Activated T-cell treated with anti-CD3 and anti-CD28 coated beads, Interleukin-2, amount 50 U/mL, for 24 hours (primary cell): ENCODE results near the gene PLCH1.
"Not testable (repeated sequence)": the region's sequence is repeated elsewhere in the genome, so short reads cannot be mapped to it uniquely, and the experiment has no call there.

Experiments used
- DNase-seq: peaks from one replicate; pipeline ENCODE4 v3.0.0-alpha.2; 2020
- H3K27ac Mint-ChIP-seq: 2 replicates; pipeline ENCODE4 v1.8.0; 2020; ENCODE audit warnings: mild to moderate bottlenecking, mixed read lengths
- H3K27me3 Mint-ChIP-seq: 2 replicates; pipeline ENCODE4 v1.8.0; 2020; ENCODE audit warnings: mixed read lengths
- H3K36me3 Mint-ChIP-seq: 2 replicates; pipeline ENCODE4 v1.8.0; 2020; ENCODE audit warnings: low read depth, mixed read lengths
- H3K4me1 Mint-ChIP-seq: 2 replicates; pipeline ENCODE4 v1.8.0; 2020; ENCODE audit warnings: low read depth, mixed read lengths
- H3K4me3 Mint-ChIP-seq: 2 replicates; pipeline ENCODE4 v1.8.0; 2020; ENCODE audit warnings: mild to moderate bottlenecking, moderate library complexity, mixed read lengths
- H3K9me3 Mint-ChIP-seq: 2 replicates; pipeline ENCODE4 v1.8.0; 2020; ENCODE audit warnings: mixed read lengths

PLCH1 gene

GRCh38 chr3:155404486-155404885, 340.4 kb downstream of the PLCH1 start:
- Mint-ChIP-seq H3K9me3 (no peaks in the 10 kb centered on the region), H3K4me3 (no peak overlapping the region), H3K27me3 (no peaks in the 10 kb centered on the region), H3K36me3 (no peaks in the 10 kb centered on the region), H3K4me1 (no peaks in the 10 kb centered on the region), H3K27ac (no peak overlapping the region)
- DNase-seq = no peak

DNA sequence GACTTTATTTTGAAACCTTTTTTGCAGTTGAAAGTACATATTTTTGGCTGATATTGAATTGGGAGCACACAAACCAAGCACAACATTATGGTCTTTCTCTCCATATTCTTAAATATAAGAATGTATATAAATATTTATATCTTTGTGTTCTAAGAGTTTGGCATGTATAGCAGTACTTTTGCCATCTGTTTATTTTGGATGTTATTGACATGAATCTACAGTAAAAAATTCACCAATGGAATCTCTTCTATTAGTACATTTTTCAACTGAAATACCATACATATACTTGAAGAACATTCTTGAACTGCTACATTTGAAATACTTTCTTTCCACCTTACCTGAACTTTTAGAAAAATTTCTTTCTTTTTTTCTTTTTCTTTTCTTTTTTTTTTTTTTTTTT, 342.2 kb downstream of the PLCH1 start:
- Mint-ChIP-seq H3K9me3 (no peaks in the 10 kb centered on the region), H3K36me3 (no peaks in the 10 kb centered on the region), H3K27ac (no peak overlapping the region), H3K4me1 (no peaks in the 10 kb centered on the region), H3K4me3 (no peak overlapping the region), H3K27me3 (no peaks in the 10 kb centered on the region)
- DNase-seq = no peak

DNA sequence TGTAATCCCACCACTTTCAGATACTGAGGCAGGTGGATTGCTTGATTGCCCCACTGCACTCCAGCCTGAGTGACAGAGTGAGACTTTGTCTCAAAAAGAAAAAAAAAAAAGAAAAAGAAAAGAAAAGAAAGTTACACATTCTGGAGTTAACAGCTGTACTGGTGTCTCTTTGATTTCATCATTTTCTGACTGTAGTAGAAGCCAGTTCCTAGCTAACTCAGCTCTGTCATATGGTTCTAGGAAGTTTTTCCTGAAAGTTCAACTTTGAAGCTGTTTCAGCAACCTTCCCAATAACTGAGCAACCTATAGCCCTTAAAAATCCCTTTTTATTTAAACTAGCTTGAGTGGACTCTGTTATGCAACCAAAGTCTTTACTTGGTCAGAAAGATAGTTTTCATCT, 346.8 kb downstream of the PLCH1 start:
- Mint-ChIP-seq H3K9me3 (peaks cover 2% of the 10 kb centered on the region), H3K36me3 (no peaks in the 10 kb centered on the region), H3K4me1 (no peaks in the 10 kb centered on the region), H3K4me3 (no peak overlapping the region), H3K27me3 (no peaks in the 10 kb centered on the region), H3K27ac (no peak overlapping the region)
- no peak for DNase-seq

DNA sequence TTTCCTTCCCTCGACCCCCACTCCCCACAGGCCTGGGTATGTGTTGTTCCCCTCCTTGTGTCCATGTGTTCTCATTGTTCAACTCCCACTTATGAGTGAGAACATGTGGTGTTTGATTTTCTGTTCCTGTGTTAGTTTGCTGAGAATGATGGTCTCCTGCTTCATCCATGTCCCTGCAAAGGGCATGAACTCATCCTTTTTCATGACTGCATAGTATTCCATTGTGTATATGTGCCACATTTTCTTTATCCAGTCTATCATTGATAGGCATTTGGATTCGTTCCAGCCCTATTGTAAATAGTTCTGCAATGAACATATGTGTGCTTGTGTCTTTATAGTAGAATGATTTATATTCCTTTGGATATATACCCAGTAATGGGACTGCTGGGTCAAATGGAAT, 350.0 kb downstream of the PLCH1 start:
- not testable (repeated sequence) for H3K27ac Mint-ChIP-seq, H3K36me3 Mint-ChIP-seq, DNase-seq, H3K4me3 Mint-ChIP-seq, H3K4me1 Mint-ChIP-seq, H3K27me3 Mint-ChIP-seq, H3K9me3 Mint-ChIP-seq

DNA sequence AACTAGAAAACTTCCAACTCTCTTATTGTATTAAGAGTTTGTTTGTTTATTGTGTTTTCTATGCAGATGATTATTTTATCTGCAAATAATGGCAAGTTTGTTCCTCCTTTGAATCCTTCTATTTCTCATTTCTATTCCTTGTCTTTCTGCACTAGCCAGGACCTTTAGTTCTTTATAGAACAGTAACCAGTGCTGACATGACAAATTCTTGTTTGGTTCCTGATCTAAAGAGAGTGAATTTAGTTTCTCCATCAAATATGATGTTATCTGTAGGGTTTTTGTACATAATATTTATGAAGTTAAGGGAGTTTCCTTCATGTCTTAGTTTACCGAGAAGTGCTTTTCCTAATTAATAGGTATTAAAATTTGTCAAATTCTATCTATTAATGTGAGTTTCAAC, 350.6 kb downstream of the PLCH1 start:
- no peak for DNase-seq
- peaks cover 2% of the 10 kb centered on the region for H3K9me3 Mint-ChIP-seq
- H3K4me1 Mint-ChIP-seq = no peaks in the 10 kb centered on the region
- no peak overlapping the region for H3K4me3 Mint-ChIP-seq
- H3K27ac Mint-ChIP-seq = no peak overlapping the region
- H3K36me3 Mint-ChIP-seq = no peaks in the 10 kb centered on the region
- H3K27me3 Mint-ChIP-seq = no peaks in the 10 kb centered on the region

- peaks cover 2% of the 10 kb centered on the region for H3K9me3 Mint-ChIP-seq
- H3K4me1 Mint-ChIP-seq = no peaks in the 10 kb centered on the region
- H3K36me3 Mint-ChIP-seq = no peaks in the 10 kb centered on the region
- no peak for DNase-seq
- no peaks in the 10 kb centered on the region for H3K27me3 Mint-ChIP-seq
- H3K27ac Mint-ChIP-seq = no peak overlapping the region
- no peak overlapping the region for H3K4me3 Mint-ChIP-seq
These were observed 351.6 kb downstream of the PLCH1 start for GRCh38 chr3:155393316-155393715.

- Mint-ChIP-seq H3K4me3 (no peak overlapping the region), H3K27ac (no peak overlapping the region), H3K27me3 (peaks cover 1% of the 10 kb centered on the region), H3K4me1 (no peaks in the 10 kb centered on the region), H3K36me3 (no peaks in the 10 kb centered on the region), H3K9me3 (peaks cover 2% of the 10 kb centered on the region)
- no peak for DNase-seq
These were observed 352.7 kb downstream of the PLCH1 start for GRCh38 chr3:155392138-155392537.

DNA sequence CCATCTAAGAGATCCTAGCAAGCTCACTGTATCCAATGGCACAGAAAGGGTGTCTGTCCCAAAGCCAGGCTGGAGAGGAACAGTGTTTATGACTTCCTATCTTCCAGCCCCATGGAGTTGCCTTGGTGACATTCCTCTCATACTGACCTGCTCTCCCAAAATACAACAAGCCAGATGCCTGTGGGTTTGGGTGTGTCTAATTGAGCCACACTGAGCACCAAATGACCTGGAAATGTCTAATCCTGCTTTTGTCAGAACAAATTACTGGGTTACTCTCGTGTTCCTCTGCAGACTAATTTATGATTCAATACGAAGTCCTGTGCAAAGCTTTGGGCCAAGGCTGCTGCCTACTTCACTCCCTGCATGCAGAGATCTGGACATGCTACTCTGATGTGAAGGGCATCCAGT, 353.3 kb downstream of the PLCH1 start:
- Mint-ChIP-seq H3K4me3 (no peak overlapping the region), H3K27ac (no peak overlapping the region), H3K36me3 (no peaks in the 10 kb centered on the region), H3K27me3 (peaks cover 3% of the 10 kb centered on the region), H3K9me3 (peaks cover 2% of the 10 kb centered on the region), H3K4me1 (no peaks in the 10 kb centered on the region)
- DNase-seq = no peak

GRCh38 chr3:155391104-155391503, 353.8 kb downstream of the PLCH1 start:
- no peaks in the 10 kb centered on the region for H3K4me1 Mint-ChIP-seq
- H3K9me3 Mint-ChIP-seq = peaks cover 2% of the 10 kb centered on the region
- no peaks in the 10 kb centered on the region for H3K36me3 Mint-ChIP-seq
- no peak for DNase-seq
- H3K4me3 Mint-ChIP-seq = no peak overlapping the region
- H3K27ac Mint-ChIP-seq = no peak overlapping the region
- peaks cover 3% of the 10 kb centered on the region for H3K27me3 Mint-ChIP-seq

- DNase-seq = no peak
- Mint-ChIP-seq H3K4me3 (no peak overlapping the region), H3K36me3 (no peaks in the 10 kb centered on the region), H3K27me3 (peaks cover 3% of the 10 kb centered on the region), H3K27ac (no peak overlapping the region), H3K4me1 (no peaks in the 10 kb centered on the region), H3K9me3 (peaks cover 2% of the 10 kb centered on the region)
These were observed 354.5 kb downstream of the PLCH1 start for GRCh38 chr3:155390351-155390750.

- no peak for DNase-seq
- Mint-ChIP-seq H3K4me3 (no peak overlapping the region), H3K27me3 (peaks cover 3% of the 10 kb centered on the region), H3K27ac (no peak overlapping the region), H3K36me3 (no peaks in the 10 kb centered on the region), H3K4me1 (no peaks in the 10 kb centered on the region), H3K9me3 (no peaks in the 10 kb centered on the region)
These were observed 356.5 kb downstream of the PLCH1 start for GRCh38 chr3:155388417-155388816.

- H3K27ac Mint-ChIP-seq = no peak overlapping the region
- no peak for DNase-seq
- H3K4me3 Mint-ChIP-seq = no peak overlapping the region
- H3K4me1 Mint-ChIP-seq = no peaks in the 10 kb centered on the region
- no peaks in the 10 kb centered on the region for H3K36me3 Mint-ChIP-seq
- no peaks in the 10 kb centered on the region for H3K9me3 Mint-ChIP-seq
- peaks cover 3% of the 10 kb centered on the region for H3K27me3 Mint-ChIP-seq
These were observed 357.3 kb downstream of the PLCH1 start for GRCh38 chr3:155387571-155387970.

DNA sequence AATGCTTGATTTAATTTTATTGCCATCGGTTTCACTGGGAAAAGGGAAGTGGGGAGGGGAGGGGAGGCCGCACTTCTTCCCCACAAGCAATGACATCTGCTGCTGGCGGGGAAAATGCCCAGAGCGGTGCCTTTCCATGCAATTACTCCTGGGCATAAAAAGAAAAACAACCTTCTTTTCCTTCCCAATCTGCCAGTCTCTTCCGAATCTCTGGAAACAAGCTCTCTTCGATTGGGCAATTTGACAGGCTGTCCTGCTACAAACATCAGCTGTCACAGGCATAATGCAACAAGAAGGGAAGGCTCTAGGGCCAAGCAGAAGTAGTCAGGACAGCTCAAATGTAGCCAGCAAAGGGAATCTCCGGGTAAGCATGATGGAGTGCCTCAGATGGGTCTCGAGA, 358.0 kb downstream of the PLCH1 start:
- H3K9me3 Mint-ChIP-seq = no peaks in the 10 kb centered on the region
- no peaks in the 10 kb centered on the region for H3K4me1 Mint-ChIP-seq
- no peak overlapping the region for H3K4me3 Mint-ChIP-seq
- DNase-seq = no peak
- peaks cover 3% of the 10 kb centered on the region for H3K27me3 Mint-ChIP-seq
- H3K27ac Mint-ChIP-seq = no peak overlapping the region
- no peaks in the 10 kb centered on the region for H3K36me3 Mint-ChIP-seq

GRCh38 chr3:155385896-155386625, 358.8 kb downstream of the PLCH1 start:
- Mint-ChIP-seq H3K4me3 (no peak overlapping the region), H3K4me1 (no peaks in the 10 kb centered on the region), H3K9me3 (no peaks in the 10 kb centered on the region), H3K36me3 (no peaks in the 10 kb centered on the region), H3K27me3 (peaks cover 3% of the 10 kb centered on the region), H3K27ac (no peak overlapping the region)
- DNase-seq = no peak

DNA sequence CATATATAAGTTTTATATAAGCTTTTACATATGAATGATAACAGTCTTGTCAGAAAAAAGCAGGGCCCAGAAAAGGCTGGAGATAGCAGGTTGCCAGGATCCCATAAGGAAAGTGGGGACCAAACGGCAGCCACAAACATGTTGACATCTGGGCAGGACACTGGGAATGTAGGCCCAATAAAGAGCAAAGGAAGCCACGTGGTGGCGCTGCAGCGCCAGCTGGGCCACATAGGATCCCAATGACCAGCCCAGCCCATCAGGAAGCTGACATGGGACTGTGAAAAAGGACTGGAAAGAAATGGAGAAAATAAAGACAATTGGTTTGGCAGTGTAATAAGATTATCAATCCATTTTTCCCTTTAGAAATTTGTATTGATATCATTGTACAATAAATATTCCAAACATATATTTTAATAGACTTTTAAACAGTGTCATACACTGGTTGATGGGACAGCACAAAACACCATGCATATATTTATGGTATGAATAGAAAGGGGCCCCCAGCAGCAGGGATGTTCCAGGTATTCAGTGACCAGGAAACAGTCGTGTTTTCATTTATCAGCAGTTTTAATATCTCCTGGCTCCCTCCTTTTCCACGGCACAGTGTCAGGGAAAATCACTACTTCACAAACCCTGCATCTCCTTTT, 362.4 kb downstream of the PLCH1 start:
- H3K36me3 Mint-ChIP-seq = no peaks in the 10 kb centered on the region
- H3K4me1 Mint-ChIP-seq = no peaks in the 10 kb centered on the region
- peaks cover 7% of the 10 kb centered on the region for H3K27me3 Mint-ChIP-seq
- H3K4me3 Mint-ChIP-seq = no peak overlapping the region
- no peaks in the 10 kb centered on the region for H3K9me3 Mint-ChIP-seq
- no peak overlapping the region for H3K27ac Mint-ChIP-seq
- no peak for DNase-seq
